Liver (tissue), 9 donors: ENCODE results near the gene U2AF2. TPM values are rescaled to one million over a fixed set of nuclear protein-coding genes. Genes with fewer than 3 reads are reported as not detected.

ENCODE experiments used
- DNase-seq: peaks from one replicate; pipeline ENCODE4 v3.0.0-alpha.2; 2017; ENCODE audit warnings: low spot score
- H3K27ac ChIP-seq, 2 donors: one replicate each; pipeline ENCODE4 v1.7.0; 2013; ENCODE audit warnings: inconsistent platforms in 2 of 2, low read length in 2 of 2, control low read depth in 1 of 2, low read depth in 1 of 2, mild to moderate bottlenecking in 1 of 2
- H3K27me3 ChIP-seq, 4 donors: one replicate each; pipeline versions ENCODE4 v1.6.1 to v1.7.0; 2013; ENCODE audit warnings: low read length in 3 of 4, inconsistent platforms in 1 of 4, mild to moderate bottlenecking in 1 of 4, moderate library complexity in 1 of 4; ENCODE audit not compliant: control insufficient read depth in 4 of 4, insufficient read depth in 4 of 4
- H3K36me3 ChIP-seq, 4 donors: one replicate each; pipeline versions ENCODE4 v1.6.1 to v1.7.0; 2013; ENCODE audit warnings: low read length in 3 of 4, mild to moderate bottlenecking in 3 of 4, low read depth in 1 of 4, moderate library complexity in 1 of 4; ENCODE audit not compliant: control insufficient read depth in 4 of 4, insufficient read depth in 3 of 4
- H3K4me1 ChIP-seq, 4 donors: one replicate each; pipeline versions ENCODE4 v1.6.1 to v1.7.0; 2013; ENCODE audit warnings: low read length in 3 of 4, mild to moderate bottlenecking in 3 of 4, moderate library complexity in 1 of 4; ENCODE audit not compliant: control insufficient read depth in 4 of 4, insufficient read depth in 4 of 4
- H3K4me3 ChIP-seq, 3 donors: one replicate each; pipeline versions ENCODE4 v1.6.1 to v1.7.0; 2013; ENCODE audit warnings: low read length in 3 of 3, control low read depth in 1 of 3, low read depth in 1 of 3, mild to moderate bottlenecking in 1 of 3
- H3K9ac ChIP-seq, 2 donors: one replicate each; pipeline ENCODE4 v1.7.0; 2013; ENCODE audit warnings: low read length in 2 of 2, mild to moderate bottlenecking in 2 of 2, moderate library complexity in 2 of 2, control low read depth in 1 of 2, low read depth in 1 of 2
- H3K9me3 ChIP-seq, 4 donors: one replicate each; pipeline versions ENCODE4 v1.6.1 to v1.7.0; 2013; ENCODE audit warnings: low read length in 3 of 4; ENCODE audit not compliant: control insufficient read depth in 4 of 4
- EGR1 ChIP-seq, 2 donors: IDR thresholded peaks; 2 replicates each; pipeline ENCODE4 v1.6.1; 2016 to 2018; ENCODE audit warnings: antibody characterized with exemption in 2 of 2, low read depth in 2 of 2
- FOXA1 ChIP-seq: IDR thresholded peaks from 2 replicates; pipeline ENCODE4 v1.6.1; 2016; ENCODE audit warnings: antibody characterized with exemption
- FOXA2 ChIP-seq: IDR thresholded peaks from 2 replicates; pipeline ENCODE4 v1.6.1; 2016; ENCODE audit warnings: antibody characterized with exemption
- GABPA ChIP-seq, 2 donors: IDR thresholded peaks in 1 of 2; conservative IDR thresholded peaks in 1 of 2; 2 replicates each; pipeline ENCODE4 v1.6.1; 2016; ENCODE audit warnings: antibody characterized with exemption in 2 of 2, mild to moderate bottlenecking in 1 of 2, moderate library complexity in 1 of 2
- HNF4G ChIP-seq: IDR thresholded peaks from 2 replicates; pipeline ENCODE4 v1.6.1; 2016; ENCODE audit warnings: antibody characterized with exemption
- JUND ChIP-seq, 2 donors: IDR thresholded peaks; 2 replicates each; pipeline ENCODE4 v1.6.1; 2016; ENCODE audit warnings: antibody characterized with exemption in 2 of 2
- MAX ChIP-seq: IDR thresholded peaks from 2 replicates; pipeline ENCODE4 v1.6.1; 2016; ENCODE audit warnings: antibody characterized with exemption
- REST ChIP-seq: IDR thresholded peaks from 2 replicates; pipeline ENCODE4 v1.6.1; 2016; ENCODE audit warnings: antibody characterized with exemption, mild to moderate bottlenecking
- SP1 ChIP-seq: IDR thresholded peaks from 2 replicates; pipeline ENCODE4 v1.6.1; 2018; ENCODE audit warnings: antibody characterized with exemption, mild to moderate bottlenecking
- TAF1 ChIP-seq: conservative IDR thresholded peaks from 2 replicates; pipeline ENCODE4 v1.6.1; 2016; ENCODE audit warnings: antibody characterized with exemption, mild to moderate bottlenecking
- YY1 ChIP-seq: IDR thresholded peaks from 2 replicates; pipeline ENCODE4 v1.6.1; 2016; ENCODE audit warnings: antibody characterized with exemption, mild to moderate bottlenecking
- ZBTB33 ChIP-seq: IDR thresholded peaks from 2 replicates; pipeline ENCODE4 v1.6.1; 2016; ENCODE audit warnings: antibody characterized with exemption
- WGBS: extraction: QIAGEN DNeasy Blood & Tissue Kit; methylation state at CpG from one replicate; pipeline ENCODE4 v1.1.7; 2013; 5-methylcytosine and 5-hydroxymethylcytosine counted together
- polyA plus RNA-seq, 2 donors: library from polyadenylated mRNA; stranded (reverse) in 1 of 2; unstranded in 1 of 2; fragments of 200-250 nt in 1 of 2; fragments of >200 nt in 1 of 2; fragmentation: Nextera tagmentation in 1 of 2; extraction: Ambion mirVana in 1 of 2; gene quantifications; one replicate each; pipeline versions ENCODE4 v1.2.1 to v1.2.3, GENCODE V29; 2013 to 2015
- total RNA-seq, 2 donors: library from RNA; depleted of rRNA; stranded (reverse); fragments of >200 nt; gene quantifications; one replicate each; pipeline ENCODE4 v1.2.3, GENCODE V29; 2014
- donor health status: healthy.
- donor health status: healthy.
- donor health status: healthy.
- donor health status: healthy.
- donor health status: healthy.

The U2AF2 gene
- total and polyA plus RNA-seq, 4 donors, result 8.6 to 66.6 (median 51.2) TPM

GRCh38 chr19:55674841-55675660, 20.2 kb downstream of the U2AF2 start, which contains the start of gene EPN1:
Gene EPN1, plus strand, starts transcription at chr19:55675226. Its CDS starts 3,402 bp downstream, at chr19:55678628.
- peaks cover 6 to 29% (median 13%) of the 10 kb centered on the region in 4 donors for H3K36me3 ChIP-seq
- H3K9me3 ChIP-seq, result no peaks in the 10 kb centered on the region
- H3K9ac ChIP-seq, result peak within 1 kb of the TSS; percentile 76 to 95
- H3K27me3 ChIP-seq, result no peaks in the 10 kb centered on the region
- WGBS, result under 1% methylated on average over 101 of the region's 101 CpGs
- peak; percentile 96 for DNase-seq
- H3K4me1 ChIP-seq, result peaks cover 7 to 64% (median 56%) of the 10 kb centered on the region in 4 donors
- H3K4me3 ChIP-seq, result peak within 1 kb of the TSS; percentile 79 to 99 (median 95)
- TF ChIP-seq ZBTB33 (no peak), REST (no peak), EGR1 (IDR thresholded peaks at IDR 0.05; ENCODE audit: low read depth in 2 of 2) (peak in 1 of 2 donors; percentile 72), HNF4G (no peak), SP1 (peak; percentile 22), FOXA2 (no peak), MAX (no peak), FOXA1 (no peak), JUND (IDR thresholded peaks at IDR 0.05) (no peak), GABPA (IDR thresholded peaks at IDR 0.05 in 1 of 2, conservative IDR thresholded peaks at IDR 0.05 in 1 of 2) (peak; percentile 91 to 97), YY1 (no peak)
- H3K27ac ChIP-seq, result peak within 1 kb of the TSS; percentile 80 to 89

GRCh38 chr19:55675661-55676354, 21.0 kb downstream of the U2AF2 start:
- peak overlapping the region; percentile 79 to 99 (median 95) for H3K4me3 ChIP-seq
- H3K4me1 ChIP-seq, result peaks cover 10 to 68% (median 62%) of the 10 kb centered on the region in 4 donors
- no peaks in the 10 kb centered on the region for H3K9me3 ChIP-seq
- peaks cover 0 to 29% (median 10%) of the 10 kb centered on the region in 4 donors for H3K36me3 ChIP-seq
- WGBS, result 5% methylated on average over 16 of the region's 16 CpGs
- H3K27me3 ChIP-seq, result no peaks in the 10 kb centered on the region
- H3K27ac ChIP-seq, result peak overlapping the region; percentile 80 to 89
- DNase-seq, result no peak
- peak overlapping the region; percentile 76 to 95 for H3K9ac ChIP-seq
- no peak for TF ChIP-seq TAF1
